Esophagus squamous epithelium (tissue), 4 donors: ENCODE data around the gene DNAH7.

ENCODE experiments used
- POLR2A ChIP-seq, 4 donors: fragments of 450-650 bp; IDR thresholded peaks; one replicate each; pipeline ENCODE4 v1.6.1; 2017; ENCODE audit warnings: antibody characterized with exemption in 4 of 4, mild to moderate bottlenecking in 4 of 4, moderate library complexity in 3 of 4
- TF ChIP-seq, protein P1 (sequence below), 6 experiments: fragments of 450-650 bp in 4 of 6; fragments of 200-600 bp in 2 of 6; sonication (generic) in 2 of 6; IDR thresholded peaks; one replicate each; pipeline ENCODE4 v1.5.1; 2016 to 2019; ENCODE audit warnings: antibody characterized with exemption in 6 of 6, mild to moderate bottlenecking in 4 of 6, moderate library complexity in 4 of 6

DNA sequence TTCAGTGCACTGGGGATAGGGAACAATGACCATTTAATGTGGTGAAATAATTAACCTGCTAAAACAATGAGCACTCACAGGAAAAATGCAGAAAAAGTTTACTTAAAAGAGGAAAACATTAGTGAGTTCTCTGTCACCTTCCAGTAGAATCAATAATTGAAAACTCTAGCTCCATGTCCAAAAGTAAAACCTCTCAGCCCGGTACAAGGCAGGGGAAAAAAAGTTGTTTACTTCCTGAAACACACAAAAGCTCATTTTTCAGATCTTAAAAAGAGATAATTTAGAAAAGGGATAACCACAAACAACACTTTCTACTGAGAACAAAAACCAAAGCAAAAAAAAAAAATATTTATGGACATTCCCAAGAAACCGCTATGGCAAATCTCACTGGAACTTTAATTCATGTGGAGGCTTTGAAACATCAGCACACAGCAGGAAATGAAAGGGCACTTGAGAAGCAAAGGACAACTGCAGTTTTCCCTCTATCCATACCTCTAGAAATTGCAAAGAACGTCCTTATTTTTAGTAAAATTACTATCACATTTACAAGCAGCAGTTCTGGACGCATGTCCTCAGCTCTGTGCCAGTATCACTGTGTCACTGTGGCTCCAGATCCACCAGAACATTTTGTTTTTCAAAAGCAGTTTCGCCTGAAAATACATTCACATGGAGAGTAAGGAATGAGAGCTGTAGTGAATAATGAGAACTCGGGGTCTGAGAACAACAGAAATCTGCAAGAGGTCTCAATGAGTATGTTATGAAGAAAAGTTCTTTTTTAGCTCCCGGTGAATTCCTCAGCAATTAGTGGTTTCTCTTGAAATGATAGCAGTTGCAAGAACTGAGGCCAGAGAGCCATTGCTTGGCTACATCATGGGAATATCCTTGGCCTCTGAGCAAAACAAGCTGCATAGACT lies 44.7 kb upstream of the DNAH7 start:
- TF ChIP-seq, protein P1, sequence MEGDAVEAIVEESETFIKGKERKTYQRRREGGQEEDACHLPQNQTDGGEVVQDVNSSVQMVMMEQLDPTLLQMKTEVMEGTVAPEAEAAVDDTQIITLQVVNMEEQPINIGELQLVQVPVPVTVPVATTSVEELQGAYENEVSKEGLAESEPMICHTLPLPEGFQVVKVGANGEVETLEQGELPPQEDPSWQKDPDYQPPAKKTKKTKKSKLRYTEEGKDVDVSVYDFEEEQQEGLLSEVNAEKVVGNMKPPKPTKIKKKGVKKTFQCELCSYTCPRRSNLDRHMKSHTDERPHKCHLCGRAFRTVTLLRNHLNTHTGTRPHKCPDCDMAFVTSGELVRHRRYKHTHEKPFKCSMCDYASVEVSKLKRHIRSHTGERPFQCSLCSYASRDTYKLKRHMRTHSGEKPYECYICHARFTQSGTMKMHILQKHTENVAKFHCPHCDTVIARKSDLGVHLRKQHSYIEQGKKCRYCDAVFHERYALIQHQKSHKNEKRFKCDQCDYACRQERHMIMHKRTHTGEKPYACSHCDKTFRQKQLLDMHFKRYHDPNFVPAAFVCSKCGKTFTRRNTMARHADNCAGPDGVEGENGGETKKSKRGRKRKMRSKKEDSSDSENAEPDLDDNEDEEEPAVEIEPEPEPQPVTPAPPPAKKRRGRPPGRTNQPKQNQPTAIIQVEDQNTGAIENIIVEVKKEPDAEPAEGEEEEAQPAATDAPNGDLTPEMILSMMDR (IDR thresholded peaks at IDR 0.05) = no peak
- no peak for TF ChIP-seq POLR2A (IDR thresholded peaks at IDR 0.05)
